NCI-H748 (cell line): Measurements from ENCODE around the gene ETS1.
A peak's percentile ranks its signal among the peaks of the same experiment; 100 is the strongest.

ENCODE experiments used
- DNase-seq: peaks from one replicate; lab custom pipeline; 2025; ENCODE audit not compliant: unreplicated experiment; lab: John Stamatoyannopoulos, UW

ETS1 gene

DNA sequence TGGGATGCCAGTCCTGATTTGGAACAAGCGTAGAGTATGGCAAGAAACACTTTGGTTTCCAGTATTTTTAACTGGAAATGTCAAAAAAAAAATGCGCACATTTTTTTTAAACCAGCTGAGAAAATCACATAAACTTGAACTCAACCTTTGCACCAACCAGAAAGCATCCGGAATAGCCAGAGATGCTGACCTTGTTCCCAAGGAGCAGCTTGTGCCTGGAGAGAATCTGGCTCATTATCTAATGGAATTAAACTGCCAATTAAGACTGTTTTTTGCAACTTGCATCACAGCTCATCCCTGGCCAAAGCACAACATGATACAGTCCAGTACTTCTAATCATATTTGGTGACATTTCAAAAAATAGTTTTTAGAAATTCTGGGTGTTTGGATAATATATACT lies 8.4 kb upstream of the ETS1 start:
- DNase-seq: no peak

GRCh38 chr11:128595221-128595620 lies 7.9 kb upstream of the ETS1 start:
- no peak for DNase-seq

- no peak for DNase-seq
Measured at GRCh38 chr11:128594226-128594625, 6.9 kb upstream of the ETS1 start.

GRCh38 chr11:128593281-128593680 lies 5.9 kb upstream of the ETS1 start:
- DNase-seq: no peak

- no peak for DNase-seq
Measured at GRCh38 chr11:128592454-128592853, 5.1 kb upstream of the ETS1 start.

- DNase-seq: no peak
Measured at GRCh38 chr11:128590587-128590986, 3.2 kb upstream of the ETS1 start.

GRCh38 chr11:128589998-128590397 lies 2.6 kb upstream of the ETS1 start:
- DNase-seq: no peak

DNA sequence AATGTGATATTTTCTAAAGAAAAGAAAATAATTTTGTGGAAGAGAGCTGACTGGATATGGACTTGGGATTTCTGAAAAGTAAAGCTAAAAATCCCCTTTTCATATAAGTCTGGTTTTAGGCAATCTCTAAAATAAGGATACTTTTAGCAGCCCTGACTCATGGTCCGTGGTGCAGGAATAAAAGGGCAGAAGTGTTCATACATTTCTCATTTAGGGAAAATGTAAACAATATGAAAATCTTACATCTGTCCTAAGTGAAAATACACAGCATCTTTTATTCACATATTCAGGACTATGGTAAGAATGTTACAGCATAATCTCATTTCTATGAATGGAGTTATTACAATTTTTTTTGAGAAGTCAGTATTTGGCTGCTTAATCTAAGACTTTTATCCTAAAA lies 735 bp upstream of the ETS1 start:
- no peak for DNase-seq

DNA sequence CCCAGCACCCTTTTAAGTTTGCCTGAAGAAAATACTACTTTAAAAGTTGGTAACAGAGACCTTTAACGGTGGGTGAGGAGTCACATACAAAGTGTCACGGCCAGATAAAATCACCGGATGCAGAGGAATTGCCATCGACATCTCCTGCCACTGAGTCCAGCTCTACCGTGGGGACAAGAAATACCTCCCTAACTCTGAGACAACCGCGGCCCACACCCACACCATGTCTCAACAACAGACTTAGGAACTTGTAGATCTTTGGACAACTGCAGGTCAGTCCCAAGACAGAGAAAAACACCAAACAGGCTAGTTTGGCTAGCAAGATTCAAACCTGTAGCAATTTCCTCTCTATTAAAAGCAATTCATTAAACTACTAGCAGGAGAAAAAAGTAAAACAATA lies 669 bp downstream of the ETS1 start:
- no peak for DNase-seq

- peak; percentile 5 for DNase-seq
Measured at GRCh38 chr11:128585498-128586238, 1.7 kb downstream of the ETS1 start.

DNA sequence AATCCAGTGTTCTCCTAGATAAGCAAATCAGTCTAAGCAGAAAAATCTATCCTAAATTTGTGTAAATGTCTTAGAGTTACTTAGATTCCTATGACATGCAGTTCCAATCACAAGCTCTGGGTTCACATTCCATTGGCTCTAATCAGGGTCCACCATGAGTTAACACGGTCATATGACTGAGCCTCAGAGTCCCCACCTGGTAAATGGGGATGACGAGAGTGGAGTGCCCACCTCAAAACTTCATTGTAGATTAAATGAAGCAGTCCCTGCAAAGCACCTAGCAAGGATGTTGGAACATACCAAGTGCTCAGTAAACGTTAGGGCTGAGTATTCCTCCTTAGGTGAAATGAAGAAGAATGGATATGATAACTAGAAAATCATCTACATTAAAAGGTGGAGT lies 3.1 kb downstream of the ETS1 start:
- DNase-seq: no peak

DNA sequence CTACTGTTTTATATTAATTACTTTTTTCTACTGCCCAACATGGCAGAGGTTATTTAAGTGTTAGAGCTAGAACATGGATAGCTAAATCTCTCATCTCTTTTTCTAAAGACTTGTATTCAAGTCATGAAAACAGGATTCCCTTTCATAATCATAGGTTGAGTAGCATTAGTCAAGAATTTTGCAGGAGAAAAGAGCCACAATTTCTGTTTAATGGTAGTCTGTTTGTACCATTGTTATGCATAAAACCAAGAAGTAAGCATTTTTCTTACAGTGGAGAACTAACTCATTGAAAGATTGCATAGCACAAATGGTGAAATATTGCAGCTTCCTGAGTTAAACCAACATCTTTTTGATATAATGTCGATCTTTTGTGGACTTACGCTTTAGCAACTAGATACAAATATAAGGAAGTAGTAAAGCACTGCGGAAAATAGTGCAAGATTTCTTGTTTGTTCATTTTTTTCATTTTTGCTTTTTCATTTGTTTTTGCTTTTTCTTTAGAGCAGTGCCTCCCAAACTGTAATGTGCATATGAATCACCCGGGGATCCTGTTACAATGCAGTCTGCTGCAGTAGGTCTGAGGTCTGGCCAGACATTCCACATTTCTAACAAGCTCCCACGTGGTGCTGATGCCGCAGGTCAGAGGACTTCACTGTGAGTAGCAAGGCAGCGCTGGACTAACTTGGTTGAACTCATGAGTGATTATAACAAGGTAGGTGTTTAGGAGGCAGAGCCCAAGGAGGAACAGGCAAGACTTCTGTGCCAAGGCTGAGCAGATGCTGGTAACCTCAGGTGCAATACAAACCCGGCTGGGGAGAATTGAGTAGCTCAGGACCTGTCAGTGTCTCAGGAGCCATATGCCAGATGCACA lies 4.6 kb downstream of the ETS1 start:
- no peak for DNase-seq

- no peak for DNase-seq
Measured at GRCh38 chr11:128581561-128582272, 5.6 kb downstream of the ETS1 start.

GRCh38 chr11:128580612-128581011 lies 6.7 kb downstream of the ETS1 start:
- no peak for DNase-seq

DNA sequence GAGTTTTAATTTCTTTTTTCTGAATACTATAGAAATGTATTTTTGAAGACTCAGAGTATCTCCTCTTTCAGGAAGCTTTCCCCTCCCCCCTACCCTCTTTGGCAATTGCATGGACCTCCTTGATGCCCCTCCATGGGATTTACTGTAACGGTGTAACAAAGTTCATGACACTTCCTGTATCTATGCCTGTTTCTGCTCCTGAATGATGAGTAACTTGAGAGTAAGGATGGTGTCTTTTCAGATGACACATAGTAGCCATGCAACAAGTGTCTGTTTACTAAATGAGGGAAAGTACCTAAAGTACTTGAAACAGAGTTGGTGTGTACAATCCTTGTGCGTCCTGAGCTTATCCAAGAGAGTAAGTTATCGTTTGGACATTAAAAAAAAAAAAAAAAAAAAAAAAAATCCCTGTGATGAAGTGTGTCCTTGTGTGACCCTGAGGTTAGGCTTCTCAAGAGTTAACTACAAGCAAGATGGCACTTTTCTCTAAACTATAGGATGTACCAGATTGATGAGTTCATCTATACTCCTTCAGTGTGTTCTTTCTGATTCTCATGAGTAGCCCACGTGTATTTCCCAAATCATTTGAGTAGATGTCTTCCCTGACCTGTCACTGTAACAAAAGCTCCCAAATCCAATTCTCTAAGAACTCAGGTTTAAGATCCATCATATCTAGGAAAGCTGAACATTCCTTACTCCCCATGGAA lies 7.4 kb downstream of the ETS1 start:
- DNase-seq: no peak

GRCh38 chr11:128576555-128576954 lies 10.8 kb downstream of the ETS1 start:
- no peak for DNase-seq

- DNase-seq: no peak
Measured at GRCh38 chr11:128575961-128576350, 11.4 kb downstream of the ETS1 start.

DNA sequence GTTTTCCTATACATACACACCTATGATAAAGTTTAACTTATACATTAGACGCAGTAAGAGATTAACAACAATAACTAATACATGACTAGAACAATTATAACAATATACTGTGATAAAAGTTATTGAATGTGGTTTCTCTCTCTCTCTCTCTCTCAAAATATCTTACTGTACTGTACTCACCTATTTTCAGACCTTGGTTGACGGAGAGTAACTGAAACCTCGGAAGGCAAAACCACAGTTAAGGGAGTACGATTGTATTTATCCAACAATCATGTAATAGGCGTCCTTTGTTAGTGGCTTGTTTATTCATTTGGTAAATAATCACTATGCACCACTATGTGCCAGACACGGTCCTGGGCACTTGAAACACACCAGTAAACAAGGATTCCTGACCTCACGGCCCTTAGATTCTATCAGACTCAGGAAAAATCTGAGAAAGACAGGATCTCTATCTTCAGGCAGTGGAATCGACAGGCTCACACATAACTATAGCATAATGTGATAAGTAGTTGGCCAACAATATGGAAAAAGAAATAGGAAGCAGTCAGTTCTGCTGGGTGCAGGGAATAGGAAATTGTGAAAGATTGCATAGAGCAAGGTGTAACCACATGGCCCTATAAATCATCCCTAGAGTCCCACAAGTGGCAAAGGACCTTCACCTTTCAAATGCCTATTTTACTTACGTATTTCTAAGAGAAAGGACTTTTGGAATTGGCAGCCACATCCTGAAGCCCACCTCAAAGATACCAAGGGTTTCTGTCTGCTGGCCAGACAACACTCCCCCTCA lies 12.0 kb downstream of the ETS1 start:
- DNase-seq: no peak

GRCh38 chr11:128574576-128575011 lies 12.8 kb downstream of the ETS1 start:
- no peak for DNase-seq

DNA sequence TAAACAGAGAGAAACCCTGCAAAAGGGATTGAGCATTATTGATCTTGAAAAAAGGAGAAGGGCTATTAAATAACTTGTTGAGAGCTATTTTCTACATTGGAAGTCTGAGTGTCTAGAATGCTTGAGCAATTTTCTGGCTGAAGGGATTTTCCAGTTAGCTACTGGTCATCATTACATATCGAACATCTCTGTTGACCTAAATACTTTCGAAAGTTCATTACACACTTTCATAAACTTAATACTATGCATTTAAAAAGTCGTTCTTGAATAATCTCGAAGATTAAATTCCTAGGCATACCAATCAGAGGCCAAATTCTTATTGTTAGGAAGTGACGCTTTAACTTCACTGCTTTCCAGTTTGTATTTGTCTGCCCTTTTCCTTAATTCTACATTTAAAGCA lies 13.7 kb downstream of the ETS1 start:
- no peak for DNase-seq
